GM10847 (cell line): ENCODE results near the gene LGALS9.

Experiments used
- POLR2A ChIP-seq: IDR thresholded peaks from 2 replicates; pipeline ENCODE4 v1.6.1; 2011; ENCODE audit not compliant: insufficient read length; ENCODE audit errors: extremely low read depth

The LGALS9 gene

GRCh38 chr17:27634776-27635175, 3.8 kb downstream of the LGALS9 start:
- TF ChIP-seq POLR2A, result no peak

- TF ChIP-seq POLR2A, result no peak
These were observed 4.4 kb downstream of the LGALS9 start for GRCh38 chr17:27635275-27635823.

GRCh38 chr17:27640790-27641189, 9.8 kb downstream of the LGALS9 start:
- no peak for TF ChIP-seq POLR2A

- no peak for TF ChIP-seq POLR2A
These were observed 13.6 kb downstream of the LGALS9 start for GRCh38 chr17:27644586-27644985.

- no peak for TF ChIP-seq POLR2A
These were observed 15.2 kb downstream of the LGALS9 start for GRCh38 chr17:27646232-27646631.

- no peak for TF ChIP-seq POLR2A
These were observed 16.8 kb downstream of the LGALS9 start for GRCh38 chr17:27647765-27648164.

GRCh38 chr17:27649929-27650328, 18.9 kb downstream of the LGALS9 start:
- no peak for TF ChIP-seq POLR2A

GRCh38 chr17:27650836-27651235, 19.8 kb downstream of the LGALS9 start:
- no peak for TF ChIP-seq POLR2A

GRCh38 chr17:27651411-27652345, 20.7 kb downstream of the LGALS9 start:
- no peak for TF ChIP-seq POLR2A

- no peak for TF ChIP-seq POLR2A
These were observed 23.1 kb downstream of the LGALS9 start for GRCh38 chr17:27654136-27654535.

GRCh38 chr17:27654654-27655524, 23.9 kb downstream of the LGALS9 start:
- TF ChIP-seq POLR2A, result no peak

- TF ChIP-seq POLR2A, result no peak
These were observed 26.6 kb downstream of the LGALS9 start for GRCh38 chr17:27657620-27658019.

GRCh38 chr17:27659683-27660082, 28.7 kb downstream of the LGALS9 start:
- TF ChIP-seq POLR2A, result no peak

- TF ChIP-seq POLR2A, result no peak
These were observed 29.4 kb downstream of the LGALS9 start for GRCh38 chr17:27660436-27660835.

- no peak for TF ChIP-seq POLR2A
These were observed 33.1 kb downstream of the LGALS9 start for GRCh38 chr17:27663936-27664605.
